PC-3 (cell line): Measurements from ENCODE around the gene GAS2. TPM values are rescaled to one million over a fixed set of nuclear protein-coding genes. Genes with fewer than 3 reads are reported as not detected.

Experiments
- ATAC-seq: fragments of 200-7000 bp; cut with Tn5 transposase; 2 replicates; pipeline ENCODE4 v1.9.1; 2020; ENCODE audit warnings: mild to moderate bottlenecking, moderate library complexity
- BruUV-seq: library from RNA; stranded (reverse); fragments of 400-500 nt; replicated peaks from 2 replicates; lab custom pipeline; 2021; lab: Mats Ljungman, UMichigan
- CTCF ChIA-PET: fragments of 300-600 bp; sonication (Branson Sonifier 250); formaldehyde crosslinking; loops from one replicate; lab custom pipeline; 2022; ENCODE audit warnings: antibody characterized with exemption; lab: Charles Lee
- POLR2A ChIA-PET: fragments of 300-600 bp; sonication (Branson Sonifier 250); formaldehyde crosslinking; loops from one replicate; lab custom pipeline; 2022; ENCODE audit warnings: antibody characterized with exemption; ENCODE audit not compliant: unreplicated experiment; lab: Charles Lee
- DNase-seq: peaks from one replicate; pipeline ENCODE4 v3.0.0-alpha.2; 2015
- H2AFZ ChIP-seq: fragments of 300-600 bp; sonication (generic); 2 replicates; pipeline ENCODE4 v1.6.0; 2016; ENCODE audit warnings: antibody characterized with exemption, low read length
- H3F3A ChIP-seq: fragments of 300-600 bp; sonication (generic); one replicate; pipeline ENCODE4 v1.6.0; 2017; ENCODE audit warnings: antibody characterized with exemption, low read length, control low read depth, mild to moderate bottlenecking; ENCODE audit not compliant: unreplicated experiment
- H3K27ac ChIP-seq: fragments of 300-600 bp; sonication (generic); 2 replicates; pipeline ENCODE4 v1.5.1; 2016; ENCODE audit warnings: mild to moderate bottlenecking, low read length
- H3K27me3 ChIP-seq: fragments of 300-600 bp; sonication (generic); 2 replicates; pipeline ENCODE4 v1.6.1; 2016; ENCODE audit warnings: low read length, mixed read lengths
- H3K36me3 ChIP-seq: fragments of 300-600 bp; sonication (generic); 2 replicates; pipeline ENCODE4 v1.6.1; 2016; ENCODE audit warnings: low read depth, mixed run types, low read length, mixed read lengths
- H3K4me1 ChIP-seq: fragments of 300-600 bp; sonication (generic); 2 replicates; pipeline ENCODE4 v1.5.1; 2016; ENCODE audit warnings: low read length; ENCODE audit not compliant: insufficient read depth
- H3K4me2 ChIP-seq: fragments of 300-600 bp; sonication (generic); 2 replicates; pipeline ENCODE4 v1.6.0; 2016; ENCODE audit warnings: low read length
- H3K4me3 ChIP-seq: fragments of 300-600 bp; sonication (generic); 2 replicates; pipeline ENCODE4 v1.5.1; 2016; ENCODE audit warnings: mild to moderate bottlenecking, low read length, mixed read lengths
- H3K79me2 ChIP-seq: fragments of 300-600 bp; sonication (generic); 2 replicates; pipeline ENCODE4 v1.6.1; 2017; ENCODE audit warnings: low read length, mixed read lengths
- H3K9ac ChIP-seq: fragments of 300-600 bp; sonication (generic); 2 replicates; pipeline ENCODE4 v1.6.0; 2016; ENCODE audit warnings: mild to moderate bottlenecking, low read length
- H3K9me2 ChIP-seq: fragments of 300-600 bp; sonication (generic); replicated peaks from 2 replicates; pipeline ENCODE4 v1.6.1; 2016; ENCODE audit warnings: mixed run types, low read length, mixed read lengths
- H3K9me3 ChIP-seq: fragments of 300-600 bp; sonication (generic); 2 replicates; pipeline ENCODE4 v1.6.1; 2016; ENCODE audit warnings: low read length, mixed read lengths
- H4K20me1 ChIP-seq: fragments of 300-600 bp; sonication (generic); 2 replicates; pipeline ENCODE4 v1.6.1; 2016; ENCODE audit warnings: low read length, mixed read lengths
- EZH2 ChIP-seq: fragments of 300-600 bp; sonication (generic); IDR thresholded peaks from one replicate; pipeline ENCODE4 v1.6.1; 2017; ENCODE audit warnings: antibody characterized with exemption, mild to moderate bottlenecking, low read length; ENCODE audit not compliant: unreplicated experiment
- EZH2phosphoT487 ChIP-seq: fragments of 300-600 bp; sonication (generic); IDR thresholded peaks from 2 replicates; pipeline ENCODE4 v1.6.1; 2018; ENCODE audit warnings: mild to moderate bottlenecking, antibody characterized with exemption, low read length, borderline replicate concordance
- intact Hi-C: fragments of 100-400 bp; cut with micrococcal nuclease; formaldehyde crosslinking; loops from 2 replicates; pipeline ENCODE4 v1.9.0; 2023
- total RNA-seq: library from RNA; depleted of rRNA; stranded (reverse); fragments of >200 nt; gene quantifications from 2 replicates; pipeline ENCODE4 v1.2.3, GENCODE V29; 2014; rRNA removed
- TF ChIP-seq, protein P1 (sequence below): fragments of 300-600 bp; sonication (generic); conservative IDR thresholded peaks from 2 replicates; pipeline ENCODE4 v1.5.1; 2017; ENCODE audit warnings: antibody characterized with exemption, low read depth, mild to moderate bottlenecking, low read length

Gene GAS2
- total RNA-seq, 1 experiment from 2014 or later: not detected

DNA sequence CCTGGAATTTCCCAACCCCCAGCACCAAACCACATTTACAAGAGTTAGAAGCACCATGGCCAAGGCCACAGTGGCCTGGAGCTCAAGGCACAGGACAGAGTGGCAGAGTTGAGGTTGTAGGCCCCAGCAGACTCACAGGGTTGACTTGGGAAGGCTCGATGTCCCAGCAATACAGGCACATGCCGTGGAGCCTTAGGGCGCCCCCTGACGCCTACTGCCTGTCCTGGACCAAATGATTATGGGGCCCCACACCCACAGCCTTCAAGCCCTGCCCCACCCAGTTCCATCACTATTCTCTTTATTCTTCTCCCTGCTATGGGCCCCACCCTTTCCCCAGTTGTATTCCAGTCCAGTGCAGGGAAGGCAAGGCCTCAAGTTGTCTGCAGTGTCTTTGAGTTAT, 193.8 kb downstream of the GAS2 start, which contains the start of gene CCDC179:
Gene CCDC179 (minus strand): TSS at position 234 of the 400 bp plus-strand sequence. CDS start 53 bp downstream, at position 181.
- BruUV-seq: no TSS peak
- Histone ChIP-seq H3K79me2 (no peaks in the 10 kb centered on the region), H3K27ac (no peak within 1 kb of the TSS), H3K9me2 (no peaks in the 10 kb centered on the region), H2AFZ (no peak within 1 kb of the TSS), H4K20me1 (no peaks in the 10 kb centered on the region), H3K4me3 (no peak within 1 kb of the TSS), H3K9me3 (no peaks in the 10 kb centered on the region), H3F3A (no peaks in the 10 kb centered on the region), H3K9ac (no peak within 1 kb of the TSS), H3K4me1 (no peaks in the 10 kb centered on the region), H3K27me3 (no peaks in the 10 kb centered on the region), H3K4me2 (no peak within 1 kb of the TSS), H3K36me3 (no peaks in the 10 kb centered on the region)
- POLR2A ChIA-PET: no interaction called here
- TF ChIP-seq EZH2 (no peak), EZH2phosphoT487 (no peak)
- TF ChIP-seq, protein P1, sequence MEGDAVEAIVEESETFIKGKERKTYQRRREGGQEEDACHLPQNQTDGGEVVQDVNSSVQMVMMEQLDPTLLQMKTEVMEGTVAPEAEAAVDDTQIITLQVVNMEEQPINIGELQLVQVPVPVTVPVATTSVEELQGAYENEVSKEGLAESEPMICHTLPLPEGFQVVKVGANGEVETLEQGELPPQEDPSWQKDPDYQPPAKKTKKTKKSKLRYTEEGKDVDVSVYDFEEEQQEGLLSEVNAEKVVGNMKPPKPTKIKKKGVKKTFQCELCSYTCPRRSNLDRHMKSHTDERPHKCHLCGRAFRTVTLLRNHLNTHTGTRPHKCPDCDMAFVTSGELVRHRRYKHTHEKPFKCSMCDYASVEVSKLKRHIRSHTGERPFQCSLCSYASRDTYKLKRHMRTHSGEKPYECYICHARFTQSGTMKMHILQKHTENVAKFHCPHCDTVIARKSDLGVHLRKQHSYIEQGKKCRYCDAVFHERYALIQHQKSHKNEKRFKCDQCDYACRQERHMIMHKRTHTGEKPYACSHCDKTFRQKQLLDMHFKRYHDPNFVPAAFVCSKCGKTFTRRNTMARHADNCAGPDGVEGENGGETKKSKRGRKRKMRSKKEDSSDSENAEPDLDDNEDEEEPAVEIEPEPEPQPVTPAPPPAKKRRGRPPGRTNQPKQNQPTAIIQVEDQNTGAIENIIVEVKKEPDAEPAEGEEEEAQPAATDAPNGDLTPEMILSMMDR: no peak
- ATAC-seq (no peak), DNase-seq (no peak)
- CTCF ChIA-PET: no interaction called here
- intact Hi-C loops: no loop called here

Other genes with a start within 250 kb of the GAS2 start
- 5.0 TPM in 2 replicates for gene FANCF, start 40.8 kb upstream of the GAS2 start, total RNA-seq
- 7.4 and 9.5 TPM in 2 replicates for gene SVIP, start 163.2 kb downstream of the GAS2 start, total RNA-seq
- gene CCDC179, start 193.9 kb downstream of the GAS2 start, total RNA-seq: not detected in 2 replicates